Activated CD8-positive, alpha-beta T cell treated with anti-CD3 and anti-CD28 coated beads, Interleukin-2, amount 10 ng/mL, durations not matched to agents 7 days and 5 days (primary cell): Measurements from ENCODE around the gene C2CD5. TPM values are rescaled to one million over a fixed set of nuclear protein-coding genes. Genes with fewer than 3 reads are reported as not detected.

Experiments
- ATAC-seq: fragments of 150-1000 bp; cut with Tn5 transposase; one replicate; pipeline ENCODE4 v1.10.0; 2021; ENCODE audit warnings: moderate library complexity
- CTCF ChIA-PET: fragments of 350-600 bp; sonication (Branson Sonifier 250); formaldehyde crosslinking; loops from one replicate; lab custom pipeline; 2021; ENCODE audit warnings: antibody characterized with exemption; lab: Charles Lee
- POLR2A ChIA-PET: fragments of 350-600 bp; sonication (Branson Sonifier 250); formaldehyde crosslinking; loops from one replicate; lab custom pipeline; 2021; ENCODE audit warnings: antibody characterized with exemption; lab: Charles Lee
- DNase-seq: peaks from one replicate; pipeline ENCODE4 v3.0.0-alpha.2; 2020
- H3K27ac Mint-ChIP-seq: one replicate; pipeline ENCODE4 v1.8.0; 2021; ENCODE audit warnings: mild to moderate bottlenecking, mixed read lengths
- H3K27me3 Mint-ChIP-seq: one replicate; pipeline ENCODE4 v1.8.0; 2021; ENCODE audit warnings: low read depth, mixed read lengths
- H3K36me3 Mint-ChIP-seq: one replicate; pipeline ENCODE4 v1.8.0; 2021; ENCODE audit warnings: low read depth, mixed read lengths
- H3K4me1 Mint-ChIP-seq: one replicate; pipeline ENCODE4 v1.8.0; 2021; ENCODE audit warnings: low read depth, mixed read lengths
- H3K4me3 Mint-ChIP-seq: one replicate; pipeline ENCODE4 v1.8.0; 2021; ENCODE audit warnings: mild to moderate bottlenecking, mixed read lengths
- H3K9me3 Mint-ChIP-seq: one replicate; pipeline ENCODE4 v1.8.0; 2022; ENCODE audit warnings: mixed read lengths; ENCODE audit not compliant: insufficient read depth
- total RNA-seq, 2 experiments: library from RNA; stranded (reverse); gene quantifications; one replicate each; pipeline ENCODE4 v1.2.3, GENCODE V29; 2021

The C2CD5 gene
- total RNA-seq, 2 experiments from 2014 or later = 44.6 to 50.6 TPM

GRCh38 chr12:22477166-22477893 is 67.0 kb downstream of the C2CD5 start:
- Mint-ChIP-seq H3K9me3 (no peaks in the 10 kb centered on the region), H3K4me3 (no peak overlapping the region), H3K27ac (no peak overlapping the region), H3K27me3 (no peaks in the 10 kb centered on the region), H3K4me1 (peaks cover 8% of the 10 kb centered on the region), H3K36me3 (peaks cover 32% of the 10 kb centered on the region)
- POLR2A ChIA-PET = no interaction called here
- no peak for DNase-seq
- no peak for ATAC-seq
- CTCF ChIA-PET = interaction anchor here (1.5 kb wide), 1 partner anchor 18 kb away, joined by 4 read pairs; no protein-coding TSS in a partner anchor

- Mint-ChIP-seq H3K9me3 (no peaks in the 10 kb centered on the region), H3K4me3 (no peak overlapping the region), H3K27ac (no peak overlapping the region), H3K36me3 (peaks cover 24% of the 10 kb centered on the region), H3K27me3 (no peaks in the 10 kb centered on the region), H3K4me1 (peaks cover 8% of the 10 kb centered on the region)
- POLR2A ChIA-PET = no interaction called here
- no peak for DNase-seq
- CTCF ChIA-PET = interaction anchor here (2.5 kb wide), 1 partner anchor 17 kb away, joined by 10 read pairs; no protein-coding TSS in a partner anchor
- ATAC-seq = no peak
Measured at GRCh38 chr12:22476133-22476532, 68.2 kb downstream of the C2CD5 start.

DNA sequence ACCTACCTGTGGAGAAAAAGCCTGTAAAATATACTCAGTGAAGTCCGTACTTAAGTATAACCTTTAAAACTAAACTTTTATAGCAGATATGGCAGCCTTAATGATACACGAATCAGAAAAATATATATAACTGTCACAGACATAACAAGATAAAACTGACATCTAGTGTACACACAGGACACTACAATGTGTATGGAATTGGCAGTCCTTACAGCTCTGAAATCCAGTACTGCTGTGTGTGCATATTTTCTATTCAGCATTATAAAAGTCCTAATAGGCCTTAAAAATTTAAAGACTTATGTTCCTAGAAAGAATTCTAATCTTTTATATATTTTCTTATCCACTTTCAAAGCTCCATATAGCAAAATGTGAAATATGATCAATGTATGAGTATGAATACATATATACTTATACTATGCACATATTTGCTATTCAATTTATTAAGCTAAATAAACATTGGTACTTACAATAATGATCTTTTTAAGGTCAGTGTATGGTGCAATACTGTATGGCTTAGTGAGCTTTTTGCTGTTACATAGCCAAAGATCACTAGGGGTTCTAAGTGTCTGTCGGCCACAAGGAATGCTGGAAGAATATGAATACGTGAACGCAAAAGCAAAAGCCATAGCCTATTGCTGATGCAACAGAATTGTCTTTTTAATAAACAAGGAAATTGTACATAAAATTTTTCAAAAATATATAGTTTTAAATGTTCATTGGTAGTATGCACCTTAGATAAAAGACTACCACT is 69.2 kb downstream of the C2CD5 start:
- ATAC-seq = no peak
- CTCF ChIA-PET = interaction anchor here (2.5 kb wide), 1 partner anchor 16 kb away, joined by 10 read pairs; no protein-coding TSS in a partner anchor
- POLR2A ChIA-PET = no interaction called here
- no peaks in the 10 kb centered on the region for H3K9me3 Mint-ChIP-seq
- no peak overlapping the region for H3K27ac Mint-ChIP-seq
- DNase-seq = no peak
- H3K27me3 Mint-ChIP-seq = no peaks in the 10 kb centered on the region
- H3K4me3 Mint-ChIP-seq = no peak overlapping the region
- peaks cover 13% of the 10 kb centered on the region for H3K4me1 Mint-ChIP-seq
- peaks cover 29% of the 10 kb centered on the region for H3K36me3 Mint-ChIP-seq

- no peak for DNase-seq
- H3K4me3 Mint-ChIP-seq = no peak overlapping the region
- peaks cover 13% of the 10 kb centered on the region for H3K4me1 Mint-ChIP-seq
- H3K36me3 Mint-ChIP-seq = peaks cover 35% of the 10 kb centered on the region
- POLR2A ChIA-PET = no interaction called here
- H3K9me3 Mint-ChIP-seq = no peaks in the 10 kb centered on the region
- no peaks in the 10 kb centered on the region for H3K27me3 Mint-ChIP-seq
- H3K27ac Mint-ChIP-seq = no peak overlapping the region
- no peak for ATAC-seq
- CTCF ChIA-PET = interaction anchor here (2.9 kb wide), 1 partner anchor 13 kb away, joined by 15 read pairs; no protein-coding TSS in a partner anchor
Measured at GRCh38 chr12:22473212-22473611, 71.1 kb downstream of the C2CD5 start.

GRCh38 chr12:22467190-22467589 is 77.2 kb downstream of the C2CD5 start:
- peaks cover 27% of the 10 kb centered on the region for H3K36me3 Mint-ChIP-seq
- H3K4me1 Mint-ChIP-seq = peaks cover 4% of the 10 kb centered on the region
- no peak overlapping the region for H3K4me3 Mint-ChIP-seq
- ChIA-PET POLR2A (no interaction called here), CTCF (interaction anchor here (0.7 to 1.2 kb wide), 2 partner anchors 24 to 368 kb away, joined by 3 to 5 read pairs; no protein-coding TSS in a partner anchor)
- H3K27me3 Mint-ChIP-seq = no peaks in the 10 kb centered on the region
- DNase-seq (no peak), ATAC-seq (no peak)
- no peaks in the 10 kb centered on the region for H3K9me3 Mint-ChIP-seq
- no peak overlapping the region for H3K27ac Mint-ChIP-seq

- no peak for ATAC-seq
- Mint-ChIP-seq H3K27ac (no peak overlapping the region), H3K9me3 (no peaks in the 10 kb centered on the region), H3K4me3 (no peak overlapping the region), H3K4me1 (no peaks in the 10 kb centered on the region), H3K27me3 (no peaks in the 10 kb centered on the region), H3K36me3 (peaks cover 14% of the 10 kb centered on the region)
- CTCF ChIA-PET = no interaction called here
- POLR2A ChIA-PET = no interaction called here
- DNase-seq = no peak
Measured at GRCh38 chr12:22463306-22463705, 81.0 kb downstream of the C2CD5 start.

- Mint-ChIP-seq H3K4me1 (no peaks in the 10 kb centered on the region), H3K27me3 (no peaks in the 10 kb centered on the region), H3K9me3 (no peaks in the 10 kb centered on the region), H3K36me3 (peaks cover 14% of the 10 kb centered on the region), H3K27ac (no peak overlapping the region), H3K4me3 (no peak overlapping the region)
- ChIA-PET CTCF (interaction anchor here (0.6 to 2.6 kb wide), 6 partner anchors 9 to 818 kb away, joined by 3 to 9 read pairs (median 4); no protein-coding TSS in a partner anchor), POLR2A (no interaction called here)
- no peak for DNase-seq
- ATAC-seq = no peak
Measured at GRCh38 chr12:22461786-22462185, 82.6 kb downstream of the C2CD5 start.

GRCh38 chr12:22459838-22460490 is 84.4 kb downstream of the C2CD5 start:
- H3K9me3 Mint-ChIP-seq = no peaks in the 10 kb centered on the region
- peaks cover 11% of the 10 kb centered on the region for H3K36me3 Mint-ChIP-seq
- no peaks in the 10 kb centered on the region for H3K27me3 Mint-ChIP-seq
- no peak for DNase-seq
- no peak overlapping the region for H3K4me3 Mint-ChIP-seq
- H3K27ac Mint-ChIP-seq = no peak overlapping the region
- ATAC-seq = peak; percentile 47
- ChIA-PET CTCF (interaction anchor here (0.7 to 2.7 kb wide), 21 partner anchors 9 to 763 kb away, joined by 3 to 23 read pairs (median 5); partner anchors contain the start of gene C2CD5), POLR2A (no interaction called here)
- H3K4me1 Mint-ChIP-seq = no peaks in the 10 kb centered on the region

GRCh38 chr12:22458298-22458937 is 85.9 kb downstream of the C2CD5 start:
- DNase-seq (no peak), ATAC-seq (no peak)
- POLR2A ChIA-PET = no interaction called here
- H3K36me3 Mint-ChIP-seq = peaks cover 20% of the 10 kb centered on the region
- CTCF ChIA-PET = interaction anchor here (1.0 to 2.7 kb wide), 9 partner anchors 8 to 376 kb away, joined by 3 to 13 read pairs (median 6); no protein-coding TSS in a partner anchor
- no peak overlapping the region for H3K4me3 Mint-ChIP-seq
- H3K9me3 Mint-ChIP-seq = no peaks in the 10 kb centered on the region
- H3K4me1 Mint-ChIP-seq = no peaks in the 10 kb centered on the region
- no peaks in the 10 kb centered on the region for H3K27me3 Mint-ChIP-seq
- H3K27ac Mint-ChIP-seq = no peak overlapping the region

GRCh38 chr12:22457085-22457484 is 87.3 kb downstream of the C2CD5 start:
- DNase-seq = no peak

DNA sequence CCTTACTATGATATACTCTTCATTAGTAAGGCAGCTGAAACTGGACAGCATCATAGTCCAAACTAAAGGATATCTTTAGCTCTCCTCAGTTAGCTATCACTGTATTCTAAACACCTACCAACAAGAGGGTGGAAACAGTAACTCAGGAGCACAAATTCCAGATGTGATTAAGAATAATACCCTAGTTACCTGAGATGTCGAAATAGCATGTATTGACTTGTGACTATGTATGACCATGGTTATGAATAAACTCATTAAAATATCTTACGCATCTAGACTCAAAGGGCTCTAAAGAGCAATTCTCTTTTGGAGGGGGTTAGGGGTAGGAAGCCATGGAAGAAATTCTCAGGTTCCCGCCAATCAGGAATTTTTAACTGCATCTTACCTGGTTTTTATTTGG is 90.8 kb downstream of the C2CD5 start:
- Mint-ChIP-seq H3K27ac (no peak overlapping the region), H3K4me1 (no peaks in the 10 kb centered on the region), H3K36me3 (peaks cover 20% of the 10 kb centered on the region), H3K4me3 (no peak overlapping the region), H3K27me3 (no peaks in the 10 kb centered on the region), H3K9me3 (no peaks in the 10 kb centered on the region)
- CTCF ChIA-PET = interaction anchor here (1.0 to 1.7 kb wide), 2 partner anchors 10 to 16 kb away, joined by 3 to 10 read pairs; no protein-coding TSS in a partner anchor
- DNase-seq (no peak), ATAC-seq (no peak)
- POLR2A ChIA-PET = no interaction called here

More at GRCh38 chr12:22457085-22457484, 87.3 kb downstream of the C2CD5 start:
- H3K4me3 Mint-ChIP-seq = no peak overlapping the region
- no peaks in the 10 kb centered on the region for H3K4me1 Mint-ChIP-seq
- ChIA-PET POLR2A (no interaction called here), CTCF (interaction anchor here (0.7 to 1.9 kb wide), 7 partner anchors 10 to 760 kb away, joined by 3 to 7 read pairs (median 5); no protein-coding TSS in a partner anchor)
- H3K36me3 Mint-ChIP-seq = peaks cover 22% of the 10 kb centered on the region
- no peak overlapping the region for H3K27ac Mint-ChIP-seq
- H3K9me3 Mint-ChIP-seq = no peaks in the 10 kb centered on the region
- H3K27me3 Mint-ChIP-seq = no peaks in the 10 kb centered on the region
- ATAC-seq = no peak
